Kidney (tissue), 14 donors: ENCODE measurements around the gene ERP44. TPM values are rescaled to one million over a fixed set of nuclear protein-coding genes. Genes with fewer than 3 reads are reported as not detected.
"Not testable (repeated sequence)": the region's sequence is repeated elsewhere in the genome, so short reads cannot be mapped to it uniquely, and the experiment has no call there.

Experiments used
- DNase-seq, 5 donors: peaks; one replicate each; pipeline ENCODE4 v3.0.0-alpha.2; 2013 to 2020
- FAIRE-seq: peaks from 2 replicates; lab custom pipeline; 2012; peaks lifted over from hg19 to GRCh38; lab: Jason Lieb, UNC
- H3K27ac ChIP-seq, 2 donors: one replicate each; pipeline ENCODE4 v1.7.0; 2013; ENCODE audit warnings: low read depth in 2 of 2, low read length in 2 of 2, inconsistent platforms in 1 of 2
- H3K27me3 ChIP-seq: one replicate; pipeline ENCODE4 v1.7.1; 2013; ENCODE audit warnings: low read length, inconsistent platforms; ENCODE audit not compliant: control insufficient read depth, insufficient read depth
- H3K36me3 ChIP-seq, 3 donors: one replicate each; pipeline versions ENCODE4 v1.7.0 to v1.7.1; 2013; ENCODE audit warnings: low read length in 3 of 3, control low read depth in 1 of 3, inconsistent platforms in 1 of 3; ENCODE audit not compliant: insufficient read depth in 3 of 3, control insufficient read depth in 2 of 3
- H3K4me1 ChIP-seq, 3 donors: one replicate each; pipeline versions ENCODE4 v1.7.0 to v1.7.1; 2013; ENCODE audit warnings: low read length in 3 of 3, inconsistent platforms in 1 of 3, low read depth in 1 of 3; ENCODE audit not compliant: control insufficient read depth in 2 of 3, insufficient read depth in 2 of 3
- H3K4me3 ChIP-seq, 3 donors: one replicate each; pipeline versions ENCODE4 v1.7.0 to v1.8.1; 2013; ENCODE audit warnings: low read length in 3 of 3, control low read depth in 1 of 3, inconsistent platforms in 1 of 3
- H3K9ac ChIP-seq, 3 donors: one replicate each; pipeline versions ENCODE4 v1.7.0 to v1.7.1; 2013; ENCODE audit warnings: low read length in 3 of 3, control low read depth in 1 of 3, inconsistent platforms in 1 of 3
- H3K9me3 ChIP-seq, 3 donors: one replicate each; pipeline versions ENCODE4 v1.7.0 to v1.7.1; 2013; ENCODE audit warnings: low read length in 3 of 3, control low read depth in 1 of 3, inconsistent platforms in 1 of 3; ENCODE audit not compliant: control insufficient read depth in 2 of 3, insufficient read depth in 1 of 3
- intact Hi-C: fragments of 100-400 bp; cut with DNase I; formaldehyde crosslinking; loops from one replicate; pipeline ENCODE4 v1.11.1; 2022
- polyA plus RNA-seq: library from polyadenylated mRNA; stranded (reverse); fragments of 350-450 nt; fragmentation: Illumina TruSeq; extraction: RNeasy Lipid Tissue Mini Kit (QIAGEN cat#74804); gene quantifications from one replicate; pipeline ENCODE4 v1.2.3, GENCODE V29; 2014; ENCODE audit warnings: low read depth, low replicate concordance; ENCODE audit not compliant: insufficient read depth
- total RNA-seq: library from RNA; stranded (reverse); fragmentation: NEBNext Ultra II Directional; extraction: Animal tissue kit (Norgen Biotek cat#: 25700); gene quantifications from one replicate; pipeline ENCODE4 v1.2.1, GENCODE V29; 2021
- TF ChIP-seq, protein P1 (sequence below): IDR thresholded peaks from 3 replicates; pipeline ENCODE4 v1.5.1; 2012; ENCODE audit warnings: mild to moderate bottlenecking, moderate library complexity, borderline replicate concordance; ENCODE audit not compliant: insufficient read depth; ENCODE audit errors: extremely low read depth
- donor health status: control.
- donor health status: control.
- donor health status: control.
- donor health status: control.
- donor health status: control.
- donor health status: DM: yes; HTN: yes; CAD: no.
- donor health status: Normal renal cell carcinoma (clear cell type).

Gene ERP44
- total and polyA plus RNA-seq, 2 donors from 2014 or later = 22.3 to 24.1 TPM

DNA sequence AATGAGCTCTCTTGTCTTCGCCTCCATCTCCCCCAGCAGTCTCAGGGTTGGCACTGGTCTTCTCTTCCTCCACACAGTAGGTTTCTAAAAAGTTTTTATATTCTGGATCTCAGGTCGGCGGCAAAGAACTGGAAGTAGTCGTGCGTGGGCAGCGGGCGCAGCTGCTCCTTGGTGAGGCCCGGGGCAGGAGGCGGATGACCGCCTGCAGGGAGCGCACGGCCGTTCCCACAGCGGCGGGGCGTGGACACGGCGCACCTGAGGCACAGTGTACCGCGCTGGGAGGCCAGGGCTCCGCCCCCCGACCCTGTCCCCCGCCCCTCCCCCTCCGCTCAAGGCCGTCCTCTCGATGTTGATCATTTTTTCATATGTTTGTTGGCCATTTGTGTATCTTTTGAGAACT, 99.9 kb downstream of the ERP44 start:
- DNase-seq (no peak), FAIRE-seq (no peak)
- H3K27me3 ChIP-seq = no peaks in the 10 kb centered on the region
- intact Hi-C loops = no loop called here
- peaks cover 0 to 12% (median 0%) of the 10 kb centered on the region in 3 donors for H3K9me3 ChIP-seq
- H3K4me1 ChIP-seq = no peaks in the 10 kb centered on the region
- H3K27ac ChIP-seq = no peak overlapping the region
- H3K9ac ChIP-seq = no peak overlapping the region
- H3K4me3 ChIP-seq = no peak overlapping the region
- TF ChIP-seq, protein P1, sequence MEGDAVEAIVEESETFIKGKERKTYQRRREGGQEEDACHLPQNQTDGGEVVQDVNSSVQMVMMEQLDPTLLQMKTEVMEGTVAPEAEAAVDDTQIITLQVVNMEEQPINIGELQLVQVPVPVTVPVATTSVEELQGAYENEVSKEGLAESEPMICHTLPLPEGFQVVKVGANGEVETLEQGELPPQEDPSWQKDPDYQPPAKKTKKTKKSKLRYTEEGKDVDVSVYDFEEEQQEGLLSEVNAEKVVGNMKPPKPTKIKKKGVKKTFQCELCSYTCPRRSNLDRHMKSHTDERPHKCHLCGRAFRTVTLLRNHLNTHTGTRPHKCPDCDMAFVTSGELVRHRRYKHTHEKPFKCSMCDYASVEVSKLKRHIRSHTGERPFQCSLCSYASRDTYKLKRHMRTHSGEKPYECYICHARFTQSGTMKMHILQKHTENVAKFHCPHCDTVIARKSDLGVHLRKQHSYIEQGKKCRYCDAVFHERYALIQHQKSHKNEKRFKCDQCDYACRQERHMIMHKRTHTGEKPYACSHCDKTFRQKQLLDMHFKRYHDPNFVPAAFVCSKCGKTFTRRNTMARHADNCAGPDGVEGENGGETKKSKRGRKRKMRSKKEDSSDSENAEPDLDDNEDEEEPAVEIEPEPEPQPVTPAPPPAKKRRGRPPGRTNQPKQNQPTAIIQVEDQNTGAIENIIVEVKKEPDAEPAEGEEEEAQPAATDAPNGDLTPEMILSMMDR = no peak
- peaks cover 3 to 11% (median 6%) of the 10 kb centered on the region in 3 donors for H3K36me3 ChIP-seq

DNA sequence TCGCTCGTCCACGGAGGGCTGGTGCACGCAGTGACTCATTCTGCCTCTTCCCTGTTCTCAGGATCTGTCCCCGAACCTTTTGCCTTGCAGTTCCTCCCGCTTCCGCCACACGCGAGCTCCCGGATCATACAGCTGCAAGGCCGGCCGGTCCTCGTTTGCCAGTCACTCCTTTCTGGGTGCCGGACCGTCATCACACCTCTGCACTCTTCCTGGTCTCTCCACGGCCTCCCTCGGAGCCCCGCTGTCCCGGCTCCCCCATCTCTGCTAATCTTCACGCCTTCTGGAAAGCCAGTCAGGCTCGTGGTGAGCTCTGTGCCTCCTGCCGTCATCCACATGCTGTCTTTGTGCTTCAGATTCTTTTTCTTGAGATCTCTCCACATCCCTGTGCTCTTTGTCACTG, 100.5 kb downstream of the ERP44 start:
- H3K9me3 ChIP-seq = peaks cover 0 to 10% (median 0%) of the 10 kb centered on the region in 3 donors
- no peak overlapping the region for H3K4me3 ChIP-seq
- no peaks in the 10 kb centered on the region for H3K4me1 ChIP-seq
- H3K27me3 ChIP-seq = no peaks in the 10 kb centered on the region
- H3K9ac ChIP-seq = no peak overlapping the region
- DNase-seq (no peak), FAIRE-seq (no peak)
- no peak overlapping the region for H3K27ac ChIP-seq
- TF ChIP-seq, protein P1 = no peak
- H3K36me3 ChIP-seq = peaks cover 1 to 6% (median 4%) of the 10 kb centered on the region in 3 donors
- intact Hi-C loops = no loop called here

DNA sequence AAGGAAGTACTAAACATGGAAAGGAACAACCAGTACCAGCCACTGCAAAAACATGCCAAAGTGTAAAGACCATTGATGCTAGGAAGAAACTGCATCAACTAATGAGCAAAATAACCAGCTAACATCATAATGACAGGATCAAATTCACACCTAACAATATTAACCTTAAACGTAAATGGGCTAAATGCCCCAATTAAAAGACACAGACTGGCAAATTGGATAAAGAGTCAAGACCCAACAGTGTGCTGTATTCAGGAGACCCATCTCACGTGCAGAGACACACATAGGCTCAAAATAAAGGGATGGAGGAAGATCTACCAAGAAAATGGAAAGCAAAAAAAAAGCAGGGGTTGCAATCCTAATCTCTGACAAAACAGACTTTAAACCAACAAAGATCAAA, 108.3 kb downstream of the ERP44 start:
- H3K36me3 ChIP-seq, H3K4me3 ChIP-seq, H3K9me3 ChIP-seq, DNase-seq, intact Hi-C loops, H3K9ac ChIP-seq, FAIRE-seq, H3K27ac ChIP-seq, H3K27me3 ChIP-seq, H3K4me1 ChIP-seq: not testable (repeated sequence)

DNA sequence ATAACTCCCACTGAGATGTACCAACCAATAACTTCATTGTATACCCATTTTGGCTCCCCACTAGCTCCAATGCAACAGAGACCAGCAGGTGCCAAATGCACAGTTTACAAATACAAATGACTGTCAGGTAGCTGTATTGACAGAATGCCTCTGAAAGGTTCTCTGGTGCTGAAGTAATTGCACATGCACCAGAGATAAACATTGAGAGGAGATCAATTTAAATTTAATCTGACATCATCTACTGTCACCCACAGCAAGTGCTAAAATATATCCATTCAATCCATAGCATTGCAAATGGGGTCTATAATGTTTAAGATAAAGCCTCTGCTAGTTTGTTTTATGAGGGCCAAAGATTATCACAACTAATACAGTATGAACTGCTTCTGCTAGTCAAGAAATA, 112.2 kb downstream of the ERP44 start:
- TF ChIP-seq, protein P1 = no peak
- H3K9me3 ChIP-seq = no peaks in the 10 kb centered on the region
- no peaks in the 10 kb centered on the region for H3K4me1 ChIP-seq
- H3K27me3 ChIP-seq = no peaks in the 10 kb centered on the region
- H3K27ac ChIP-seq = no peak overlapping the region
- no peak overlapping the region for H3K9ac ChIP-seq
- H3K4me3 ChIP-seq = no peak overlapping the region
- H3K36me3 ChIP-seq = no peaks in the 10 kb centered on the region
- FAIRE-seq = no peak
- intact Hi-C loops = no loop called here
- DNase-seq = no peak
